ENCODE measurements around the gene RERGL.
"Not testable (repeated sequence)": the region's sequence is repeated elsewhere in the genome, so short reads cannot be mapped to it uniquely, and the experiment has no call there.

Gene RERGL

GRCh38 chr12:18071336-18071735, 18.7 kb downstream of the RERGL start:
- H3K4me3 ChIP-seq (ENCODE audit: low read length) = no peak overlapping the region
- TF ChIP-seq, protein P1, sequence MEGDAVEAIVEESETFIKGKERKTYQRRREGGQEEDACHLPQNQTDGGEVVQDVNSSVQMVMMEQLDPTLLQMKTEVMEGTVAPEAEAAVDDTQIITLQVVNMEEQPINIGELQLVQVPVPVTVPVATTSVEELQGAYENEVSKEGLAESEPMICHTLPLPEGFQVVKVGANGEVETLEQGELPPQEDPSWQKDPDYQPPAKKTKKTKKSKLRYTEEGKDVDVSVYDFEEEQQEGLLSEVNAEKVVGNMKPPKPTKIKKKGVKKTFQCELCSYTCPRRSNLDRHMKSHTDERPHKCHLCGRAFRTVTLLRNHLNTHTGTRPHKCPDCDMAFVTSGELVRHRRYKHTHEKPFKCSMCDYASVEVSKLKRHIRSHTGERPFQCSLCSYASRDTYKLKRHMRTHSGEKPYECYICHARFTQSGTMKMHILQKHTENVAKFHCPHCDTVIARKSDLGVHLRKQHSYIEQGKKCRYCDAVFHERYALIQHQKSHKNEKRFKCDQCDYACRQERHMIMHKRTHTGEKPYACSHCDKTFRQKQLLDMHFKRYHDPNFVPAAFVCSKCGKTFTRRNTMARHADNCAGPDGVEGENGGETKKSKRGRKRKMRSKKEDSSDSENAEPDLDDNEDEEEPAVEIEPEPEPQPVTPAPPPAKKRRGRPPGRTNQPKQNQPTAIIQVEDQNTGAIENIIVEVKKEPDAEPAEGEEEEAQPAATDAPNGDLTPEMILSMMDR (conservative IDR thresholded peaks at IDR 0.05; ENCODE audit: low read depth, low read length) = no peak
- DNase-seq (ENCODE audit: low read depth) = no peak

DNA sequence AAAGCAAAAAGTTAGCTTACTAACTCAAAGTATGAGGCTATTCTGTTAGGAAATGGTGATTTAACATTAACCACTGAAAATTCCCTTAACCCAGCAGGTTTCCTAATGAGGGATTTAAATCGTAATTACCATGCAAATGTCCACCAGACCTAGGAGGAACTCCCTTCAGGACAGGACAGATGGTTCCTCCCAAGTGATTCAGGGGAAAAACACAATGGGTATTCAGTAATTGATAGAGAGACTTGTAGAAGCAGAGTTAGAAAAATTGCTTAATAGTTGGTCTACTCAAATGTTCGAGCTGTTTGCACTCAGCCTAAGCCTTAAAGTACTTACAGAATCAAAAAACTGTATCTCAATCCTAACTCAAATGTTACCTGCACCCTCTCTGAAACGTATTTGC, 21.6 kb downstream of the RERGL start:
- TF ChIP-seq, protein P1 (conservative IDR thresholded peaks at IDR 0.05; ENCODE audit: low read depth, low read length) = no peak
- DNase-seq (ENCODE audit: low read depth) = no peak
- H3K4me3 ChIP-seq (ENCODE audit: low read length) = no peak overlapping the region

DNA sequence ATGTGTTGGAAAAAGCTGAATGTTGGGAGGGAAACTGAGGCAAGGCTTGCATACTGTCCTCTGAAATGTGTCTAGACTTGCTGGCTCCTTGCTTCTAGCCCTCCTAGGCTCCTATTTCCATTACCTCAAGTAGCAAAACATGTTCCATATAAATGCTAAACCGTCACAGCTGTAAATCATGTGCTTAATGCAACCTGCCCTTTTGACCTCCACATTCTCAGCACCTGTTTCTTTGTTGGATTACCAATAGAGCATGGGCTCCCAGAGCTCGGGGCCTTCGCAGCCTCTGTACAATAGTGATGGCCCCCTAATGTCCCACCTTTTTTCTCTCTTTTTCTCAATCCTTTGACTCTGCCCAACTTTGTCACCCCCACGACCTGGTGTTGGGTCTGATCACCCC, 23.3 kb downstream of the RERGL start:
- no peak for DNase-seq (ENCODE audit: low read depth)
- H3K4me3 ChIP-seq (ENCODE audit: low read length) = no peak overlapping the region
- TF ChIP-seq, protein P1 (conservative IDR thresholded peaks at IDR 0.05; ENCODE audit: low read depth, low read length) = no peak

GRCh38 chr12:18062867-18063266, 27.1 kb downstream of the RERGL start:
- H3K4me3 ChIP-seq (ENCODE audit: low read length); DNase-seq (ENCODE audit: low read depth): not testable (repeated sequence)

- TF ChIP-seq, protein P1 (conservative IDR thresholded peaks at IDR 0.05; ENCODE audit: low read depth, low read length) = no peak
- no peak for DNase-seq (ENCODE audit: low read depth)
- H3K4me3 ChIP-seq (ENCODE audit: low read length) = no peak overlapping the region
These were observed 32.9 kb downstream of the RERGL start for GRCh38 chr12:18057051-18057450.

DNA sequence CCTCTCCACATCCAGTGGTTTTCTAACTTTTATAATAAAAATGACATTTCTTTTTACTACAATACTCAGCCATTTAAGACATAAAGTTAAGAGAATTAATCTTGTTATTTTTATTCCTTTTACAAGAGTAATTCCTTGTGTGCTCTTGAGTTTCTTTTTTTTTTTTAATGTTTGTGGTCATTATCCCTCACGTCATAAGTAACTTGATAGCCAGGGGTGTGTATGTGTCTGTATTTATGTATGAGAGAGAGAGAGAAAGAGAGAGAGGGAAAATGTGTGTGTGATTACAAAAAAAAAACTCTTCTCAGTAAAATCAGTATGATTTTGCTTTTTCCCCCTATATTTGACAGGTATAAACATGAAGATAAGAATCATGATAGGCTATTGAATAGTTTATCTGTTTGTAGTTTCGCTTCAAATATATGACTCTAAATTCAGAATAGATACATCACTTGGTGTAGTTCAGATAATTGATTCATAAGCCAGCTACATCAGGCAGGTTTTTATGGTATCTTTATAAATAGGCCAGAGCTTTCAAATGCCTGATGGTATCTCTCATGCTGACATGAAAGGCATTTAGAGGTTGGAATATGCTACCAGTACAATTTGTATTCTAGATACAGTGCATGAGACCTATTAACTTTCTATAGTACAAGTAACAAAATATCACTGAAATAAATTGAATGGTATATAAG, 34.9 kb downstream of the RERGL start:
- H3K4me3 ChIP-seq (ENCODE audit: low read length) = no peak overlapping the region
- no peak for DNase-seq (ENCODE audit: low read depth)
- TF ChIP-seq, protein P1 (conservative IDR thresholded peaks at IDR 0.05; ENCODE audit: low read depth, low read length) = no peak

DNA sequence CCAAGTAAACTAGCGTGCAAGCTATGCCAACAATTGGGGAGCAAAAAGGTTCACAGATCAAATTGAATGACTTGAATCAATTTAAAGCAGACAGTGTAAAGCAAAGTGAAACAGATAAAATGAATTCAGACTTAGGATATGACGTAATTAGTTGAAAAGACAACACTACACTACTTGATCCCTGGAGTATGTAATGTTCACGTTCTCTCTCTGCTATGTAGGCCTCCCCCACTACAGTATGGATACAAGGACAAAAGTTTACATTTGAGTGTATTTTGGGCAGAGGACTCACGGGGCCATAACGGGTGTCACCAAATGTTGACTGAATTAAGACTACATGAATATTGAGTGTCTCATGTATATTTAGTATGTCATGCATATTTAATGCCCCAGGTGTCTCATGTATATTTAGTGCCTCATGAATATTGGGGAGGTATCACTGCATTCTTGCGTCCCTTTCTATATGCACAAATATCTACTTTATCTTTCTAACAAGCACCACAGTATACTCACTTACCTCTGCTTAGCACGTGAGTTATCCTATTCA, 44.5 kb downstream of the RERGL start:
- TF ChIP-seq, protein P1 (conservative IDR thresholded peaks at IDR 0.05; ENCODE audit: low read depth, low read length) = no peak
- H3K4me3 ChIP-seq (ENCODE audit: low read length) = no peak overlapping the region
- no peak for DNase-seq (ENCODE audit: low read depth)

DNA sequence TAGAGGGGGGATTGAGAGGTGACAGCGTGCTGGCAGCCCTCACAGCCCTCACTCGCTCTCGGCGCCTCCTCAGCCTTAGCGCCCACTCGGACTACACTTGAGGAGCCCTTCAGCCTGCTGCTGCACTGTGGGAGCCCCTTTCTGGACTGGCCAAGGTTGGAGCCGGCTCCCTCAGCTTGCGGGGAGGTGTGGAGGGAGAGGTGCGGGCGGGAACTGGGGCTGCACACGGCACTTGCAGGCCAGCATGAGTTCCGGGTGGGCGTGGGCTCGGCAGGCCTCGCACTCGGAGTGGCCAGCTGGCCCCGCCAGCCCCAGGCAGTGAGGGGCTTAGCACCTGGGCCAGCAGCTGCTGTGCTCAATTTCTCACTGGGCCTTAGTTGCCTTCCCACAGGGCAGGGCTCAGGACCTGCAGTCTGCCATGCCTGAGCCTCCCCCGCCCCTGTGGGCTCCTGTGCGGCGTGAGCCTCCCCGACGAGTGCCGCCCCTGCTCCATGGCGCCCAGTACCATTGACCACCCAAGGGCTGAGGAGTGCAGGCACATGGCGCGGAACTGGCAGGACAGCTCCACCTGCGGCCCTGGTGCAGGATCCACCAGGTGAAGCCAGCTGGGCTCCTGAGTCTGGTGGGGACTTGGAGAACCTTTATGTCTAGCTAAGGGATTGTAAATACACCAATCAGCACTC, 49.8 kb downstream of the RERGL start:
- H3K4me3 ChIP-seq (ENCODE audit: low read length); DNase-seq (ENCODE audit: low read depth): not testable (repeated sequence)
